GM19467 (cell line): ENCODE data around the gene KLRF2.

Source experiments
- ATAC-seq: cut with Tn5 transposase; IDR thresholded peaks from one replicate; pipeline ENCODE4 v1.9.1; 2021; ENCODE audit warnings: mild to moderate bottlenecking, moderate library complexity; ENCODE audit not compliant: unreplicated experiment

Gene KLRF2

DNA sequence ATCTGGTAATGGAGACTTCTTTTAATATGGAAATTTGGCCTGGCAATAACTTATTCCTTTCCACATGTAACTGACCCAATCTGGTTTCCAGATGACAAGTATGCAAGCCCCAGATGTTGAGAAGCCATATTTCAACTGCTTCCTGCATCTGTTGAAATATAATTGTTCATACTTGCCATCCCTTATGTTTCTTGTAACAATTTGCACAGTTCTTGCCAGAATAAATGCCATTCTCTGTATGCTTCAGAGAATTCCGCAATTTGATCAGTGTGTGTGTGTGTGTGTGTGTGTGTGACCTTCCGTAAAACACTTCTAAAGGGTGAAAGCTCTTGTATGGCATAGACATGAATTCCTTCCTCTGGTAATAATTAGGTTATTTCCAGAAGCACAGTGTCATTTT is 52.7 kb downstream of the KLRF2 start:
- no peak for ATAC-seq

DNA sequence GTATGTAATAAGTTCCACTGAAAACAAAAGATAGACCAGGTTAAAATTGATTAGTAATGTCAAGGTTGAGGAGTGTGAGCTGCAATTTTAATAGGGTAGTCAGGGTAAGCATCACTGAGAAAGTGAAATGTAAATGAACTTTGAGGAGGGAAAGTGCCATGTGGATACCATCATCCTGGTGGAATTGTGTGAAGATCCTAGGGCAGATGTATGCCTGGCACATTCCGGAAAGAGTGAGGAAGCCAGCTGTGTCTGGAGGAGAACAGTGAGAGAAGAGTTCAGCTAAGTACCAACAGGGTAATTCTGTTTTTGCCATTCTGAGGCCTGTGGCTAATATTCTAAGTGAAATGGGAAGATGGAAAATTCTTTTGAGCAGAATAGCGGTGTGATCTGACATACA is 53.7 kb downstream of the KLRF2 start:
- ATAC-seq = no peak

DNA sequence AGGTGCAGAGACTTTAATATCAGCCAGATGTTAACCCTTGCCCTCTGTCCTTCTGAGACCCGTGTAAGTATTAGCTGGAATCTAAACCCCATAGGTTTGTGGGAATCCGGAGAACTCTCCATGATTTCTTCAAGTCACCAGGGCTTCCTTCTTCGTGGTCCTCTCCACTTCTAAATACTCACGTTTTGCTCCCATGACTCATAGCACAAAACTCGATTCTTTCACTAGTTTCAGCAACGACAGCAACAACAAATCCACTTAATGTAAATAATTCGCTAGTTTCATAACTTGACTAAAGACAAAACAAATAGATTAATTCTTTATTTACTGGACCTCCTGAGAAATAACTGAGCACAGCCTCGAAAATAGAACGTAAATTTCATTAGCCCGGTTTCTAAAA is 55.3 kb downstream of the KLRF2 start:
- ATAC-seq = no peak

DNA sequence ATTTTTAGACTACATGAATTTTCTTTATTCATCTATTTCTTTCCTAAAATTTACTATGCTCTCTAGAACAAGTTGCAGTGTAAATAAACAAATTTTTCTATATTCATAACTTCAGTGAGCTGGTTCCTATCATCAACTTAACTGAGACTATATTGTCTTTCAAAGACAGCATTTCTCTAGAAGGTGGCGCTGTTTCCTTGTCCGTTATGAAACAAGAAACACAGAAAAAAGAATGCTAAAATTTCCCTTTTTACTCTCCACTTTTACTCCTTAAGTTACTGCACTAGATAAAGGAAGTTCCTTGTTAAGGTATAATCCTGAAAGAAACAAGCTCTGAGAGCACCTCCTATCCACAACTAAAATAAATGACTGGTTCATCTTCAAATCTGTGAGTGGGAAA is 59.1 kb downstream of the KLRF2 start:
- ATAC-seq = no peak

DNA sequence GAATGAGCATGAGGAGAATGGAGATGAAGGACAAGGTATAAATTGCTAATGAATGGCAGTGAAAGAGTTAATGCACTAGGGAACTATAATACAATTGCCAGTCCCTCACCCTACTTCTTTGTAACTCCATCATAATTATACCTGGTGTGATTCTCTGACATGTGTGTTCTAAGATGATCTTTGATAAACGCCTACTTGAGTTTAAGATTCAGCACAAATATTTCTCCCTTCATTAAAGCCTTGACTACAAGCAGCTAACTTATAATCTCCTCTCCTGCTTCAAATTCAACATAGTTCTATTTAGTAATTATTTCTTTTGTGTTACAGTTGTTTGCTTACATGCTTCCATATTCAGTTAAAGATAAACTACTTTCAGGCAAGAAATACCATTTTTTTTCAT is 60.5 kb downstream of the KLRF2 start:
- ATAC-seq = no peak

DNA sequence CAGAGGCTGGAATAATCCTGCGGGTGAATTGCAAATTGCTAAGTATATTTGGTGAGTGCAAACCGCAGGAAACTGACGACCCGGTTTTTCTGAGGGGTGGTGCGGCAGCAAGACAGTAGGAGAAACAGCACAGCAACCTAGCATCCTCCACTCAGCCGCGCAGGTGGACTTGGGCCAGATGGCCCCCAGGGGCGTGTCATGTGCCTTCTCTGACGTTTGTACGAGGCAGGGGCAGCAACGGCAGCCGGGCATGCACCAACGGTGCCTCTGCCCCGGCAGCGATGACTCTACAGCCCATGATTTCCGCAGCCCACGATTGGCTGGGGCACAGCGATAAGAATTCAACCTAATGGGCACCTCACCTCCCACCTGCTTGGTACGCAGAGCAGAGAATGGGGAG is 62.0 kb downstream of the KLRF2 start:
- no peak for ATAC-seq

DNA sequence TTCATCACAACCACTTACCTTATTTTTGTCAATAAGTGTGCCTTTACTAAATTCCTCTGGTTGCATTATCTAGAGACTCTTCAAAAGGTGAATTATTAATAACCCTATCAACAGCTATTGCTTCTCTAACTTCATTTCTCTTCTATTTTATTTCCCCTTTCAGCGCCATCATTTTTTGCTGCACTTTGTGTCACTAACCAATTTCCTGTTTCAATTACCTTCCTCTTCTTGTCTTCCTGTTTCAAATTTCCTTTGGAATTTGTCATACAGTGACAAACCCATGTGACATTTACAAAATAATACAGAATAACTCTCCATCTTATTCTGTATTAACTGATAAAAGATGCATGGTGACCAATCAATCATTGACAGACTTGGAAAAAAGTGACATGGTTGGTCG is 63.1 kb downstream of the KLRF2 start:
- no peak for ATAC-seq
